Activated CD8-positive, alpha-beta memory T cell treated with anti-CD3 and anti-CD28 coated beads, Interleukin-2, amount 10 ng/mL, durations not matched to agents 7 days and 5 days (primary cell): ENCODE measurements around the gene CEACAM20. TPM values are rescaled to one million over a fixed set of nuclear protein-coding genes. Genes with fewer than 3 reads are reported as not detected.
"Not testable (repeated sequence)": the region's sequence is repeated elsewhere in the genome, so short reads cannot be mapped to it uniquely, and the experiment has no call there.

Experiments used
- ATAC-seq: fragments of 150-1000 bp; cut with Tn5 transposase; one replicate; pipeline ENCODE4 v1.10.0; 2021; ENCODE audit warnings: moderate library complexity
- CTCF ChIA-PET: fragments of 350-600 bp; sonication (Branson Sonifier 250); formaldehyde crosslinking; loops from one replicate; lab custom pipeline; 2021; ENCODE audit warnings: antibody characterized with exemption; lab: Charles Lee
- DNase-seq: peaks from one replicate; pipeline ENCODE4 v3.0.0-alpha.2; 2020
- H3K27ac Mint-ChIP-seq: one replicate; pipeline ENCODE4 v1.8.0; 2021; ENCODE audit warnings: mild to moderate bottlenecking, mixed read lengths
- H3K27me3 Mint-ChIP-seq: one replicate; pipeline ENCODE4 v1.8.0; 2021; ENCODE audit warnings: mixed read lengths
- H3K36me3 Mint-ChIP-seq: one replicate; pipeline ENCODE4 v1.8.0; 2021; ENCODE audit warnings: mild to moderate bottlenecking, mixed read lengths
- H3K4me1 Mint-ChIP-seq: one replicate; pipeline ENCODE4 v1.8.0; 2021; ENCODE audit warnings: mixed read lengths
- H3K4me3 Mint-ChIP-seq: one replicate; pipeline ENCODE4 v1.8.0; 2021; ENCODE audit warnings: mild to moderate bottlenecking, moderate library complexity, mixed read lengths
- H3K9me3 Mint-ChIP-seq: one replicate; pipeline ENCODE4 v1.8.0; 2022; ENCODE audit warnings: low read depth, mixed read lengths
- total RNA-seq, 2 experiments: library from RNA; stranded (reverse); gene quantifications; one replicate each; pipeline ENCODE4 v1.2.3, GENCODE V29; 2021

The CEACAM20 gene
- total RNA-seq, 2 experiments from 2014 or later = not detected

DNA sequence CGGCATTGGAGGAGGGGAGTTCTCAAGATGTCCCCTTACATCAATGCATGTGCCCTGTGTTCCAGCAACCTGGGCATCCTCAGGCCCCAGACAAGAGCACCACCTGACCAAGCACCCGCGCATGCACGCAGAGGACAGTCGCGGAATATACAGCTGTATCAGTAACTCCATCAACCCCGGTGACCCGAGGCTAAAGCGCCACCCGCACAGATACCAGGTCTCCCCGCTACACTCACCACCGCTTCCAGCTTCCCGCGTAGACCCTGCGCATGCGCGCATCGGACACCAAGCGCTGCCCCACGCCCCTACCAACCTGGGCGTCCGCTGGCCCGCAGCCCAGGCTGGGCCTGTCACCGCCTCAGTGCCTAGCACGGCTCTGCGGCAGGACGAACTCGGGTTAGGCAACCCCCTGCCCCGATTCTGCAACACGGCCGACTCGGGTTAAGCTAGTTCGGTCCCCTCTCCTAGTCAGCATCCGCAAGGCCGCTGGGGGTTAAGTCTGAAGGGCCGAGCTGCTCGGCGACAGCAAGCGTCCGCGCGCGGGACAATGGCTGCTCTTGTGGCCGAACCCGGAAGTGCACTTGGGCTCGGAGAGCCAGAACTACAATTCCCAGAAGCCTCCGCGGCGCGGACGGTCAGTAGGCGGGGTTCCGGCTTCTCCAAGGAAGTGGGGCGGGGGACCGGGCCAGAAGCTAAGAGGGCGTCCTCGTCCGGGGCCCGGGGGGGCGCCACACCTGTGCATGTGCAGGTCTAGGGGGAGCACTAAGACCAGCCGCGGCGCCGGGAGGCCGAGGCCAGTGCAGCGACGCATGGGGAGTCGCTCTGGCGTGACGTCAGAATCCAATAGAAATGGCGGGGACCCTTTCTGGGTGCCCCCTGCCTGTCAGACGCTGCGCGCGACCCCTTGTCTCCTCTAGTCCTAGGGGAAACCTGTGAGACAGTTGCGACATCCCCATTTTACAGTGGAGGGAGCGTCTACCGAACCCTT lies 29.2 kb downstream of the CEACAM20 start, which contains the start of gene ZNF180:
Gene ZNF180, minus strand, starts transcription at position 561 of the 988 bp plus-strand sequence. CDS start 3,188 bp downstream, outside the sequence.
- peaks cover 33% of the 10 kb centered on the region for H3K9me3 Mint-ChIP-seq
- DNase-seq (peak; percentile 96), ATAC-seq (peak; percentile 91)
- H3K27ac Mint-ChIP-seq = peak within 1 kb of the TSS; percentile 91
- CTCF ChIA-PET = interaction anchor here (0.8 to 1.4 kb wide), 5 partner anchors 24 to 405 kb away, joined by 3 read pairs; no protein-coding TSS in a partner anchor
- peaks cover 31% of the 10 kb centered on the region for H3K4me1 Mint-ChIP-seq
- no peaks in the 10 kb centered on the region for H3K27me3 Mint-ChIP-seq
- peaks cover 54% of the 10 kb centered on the region for H3K36me3 Mint-ChIP-seq
- H3K4me3 Mint-ChIP-seq = peak within 1 kb of the TSS; percentile 98

DNA sequence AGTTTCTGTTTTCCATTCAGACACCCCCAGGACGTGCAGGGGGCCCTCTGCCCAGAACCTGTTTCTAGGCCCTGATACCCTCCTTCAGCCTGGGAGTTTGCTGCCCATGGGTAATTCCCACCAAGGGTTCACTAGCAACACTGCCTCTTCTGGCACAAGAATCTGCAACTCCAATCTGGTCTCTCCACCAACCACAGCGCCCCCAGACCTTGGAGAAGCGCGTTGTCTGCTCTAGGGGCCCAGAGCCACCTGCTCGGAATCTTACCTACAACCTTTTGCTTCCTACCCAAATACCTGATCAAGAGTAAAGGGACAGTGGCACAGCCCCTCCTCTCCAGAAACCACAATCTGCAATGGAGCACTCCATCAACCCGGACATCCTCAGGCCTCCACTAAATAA lies 29.9 kb downstream of the CEACAM20 start:
- peaks cover 36% of the 10 kb centered on the region for H3K9me3 Mint-ChIP-seq

GRCh38 chr19:44498988-44499387 lies 30.5 kb downstream of the CEACAM20 start:
- H3K27me3 Mint-ChIP-seq = no peaks in the 10 kb centered on the region
- peak overlapping the region; percentile 98 for H3K4me3 Mint-ChIP-seq
- ATAC-seq = no peak
- H3K27ac Mint-ChIP-seq = peak overlapping the region; percentile 91
- peaks cover 67% of the 10 kb centered on the region for H3K36me3 Mint-ChIP-seq
- DNase-seq = no peak
- CTCF ChIA-PET = interaction anchor here (1.4 kb wide), 1 partner anchor 158 kb away, joined by 3 read pairs; no protein-coding TSS in a partner anchor
- H3K9me3 Mint-ChIP-seq = peaks cover 39% of the 10 kb centered on the region
- peaks cover 31% of the 10 kb centered on the region for H3K4me1 Mint-ChIP-seq

More for the DNA sequence above, 29.9 kb downstream of the CEACAM20 start:
- Mint-ChIP-seq H3K27me3 (no peaks in the 10 kb centered on the region), H3K36me3 (peaks cover 61% of the 10 kb centered on the region), H3K27ac (peak overlapping the region; percentile 91), H3K4me3 (peak overlapping the region; percentile 98), H3K4me1 (peaks cover 31% of the 10 kb centered on the region)
- DNase-seq (no peak), ATAC-seq (no peak)
- CTCF ChIA-PET = interaction anchor here (0.8 to 1.4 kb wide), 3 partner anchors 157 to 405 kb away, joined by 3 read pairs; no protein-coding TSS in a partner anchor

DNA sequence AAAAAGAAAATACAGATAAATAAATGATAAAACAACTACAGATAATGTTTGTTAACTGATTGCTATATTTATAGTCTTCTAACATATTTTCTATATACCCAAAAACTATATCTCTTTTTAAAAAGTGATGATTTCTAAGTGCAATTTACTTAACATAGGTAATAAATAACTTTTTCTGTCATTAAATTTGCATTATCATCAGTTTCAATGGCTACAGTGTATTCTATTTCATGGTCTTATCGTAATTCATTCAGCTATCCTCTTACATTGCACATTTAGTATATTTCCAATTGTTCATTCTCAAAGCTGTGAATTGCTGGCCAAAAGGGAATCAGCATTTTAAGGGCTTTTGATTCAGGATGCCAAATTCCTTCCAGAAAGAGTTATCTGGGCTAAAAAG lies 32.8 kb downstream of the CEACAM20 start:
- Mint-ChIP-seq H3K27me3 (no peaks in the 10 kb centered on the region), H3K4me3 (no peak overlapping the region), H3K9me3 (peaks cover 46% of the 10 kb centered on the region), H3K36me3 (peaks cover 87% of the 10 kb centered on the region), H3K27ac (no peak overlapping the region), H3K4me1 (peaks cover 31% of the 10 kb centered on the region)
- ATAC-seq (no peak), DNase-seq (no peak)
- CTCF ChIA-PET = no interaction called here

DNA sequence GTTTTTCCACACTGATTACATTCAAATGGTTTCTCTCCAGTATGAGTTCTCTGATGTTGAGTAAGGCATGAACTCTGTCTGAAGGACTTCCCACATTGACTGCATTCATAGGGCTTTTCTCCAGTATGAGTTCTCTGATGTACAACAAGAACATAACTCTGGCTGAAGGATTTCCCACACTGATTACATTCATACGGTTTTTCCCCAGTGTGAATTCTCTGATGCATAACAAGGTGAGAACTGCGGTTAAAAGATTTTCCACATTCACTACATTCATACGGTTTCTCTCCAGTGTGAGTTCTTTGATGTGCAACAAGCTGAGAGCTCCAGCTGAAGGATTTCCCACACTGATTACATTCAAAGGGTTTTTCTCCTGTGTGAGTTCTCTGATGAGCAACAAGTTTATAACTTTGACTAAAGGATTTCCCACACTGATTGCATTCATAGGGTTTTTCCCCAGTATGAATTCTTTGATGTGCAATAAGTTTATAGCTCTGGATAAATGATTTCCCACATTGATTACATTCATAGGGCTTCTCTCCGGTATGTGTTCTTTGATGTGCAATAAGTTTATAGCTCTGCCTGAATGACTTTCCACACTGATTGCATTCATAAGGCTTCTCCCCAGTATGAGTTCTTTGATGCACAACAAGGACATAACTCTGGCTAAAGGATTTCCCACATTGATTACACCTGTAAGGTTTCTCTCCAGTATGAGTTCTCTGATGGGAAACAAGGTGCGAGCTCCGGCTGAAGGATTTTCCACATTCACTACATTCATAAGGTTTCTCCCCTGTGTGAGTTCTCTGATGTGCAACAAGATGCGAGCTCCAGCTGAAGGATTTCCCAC lies 52.7 kb downstream of the CEACAM20 start:
- Mint-ChIP-seq H3K27me3 (no peaks in the 10 kb centered on the region), H3K4me1 (no peaks in the 10 kb centered on the region), H3K27ac (peak overlapping the region; percentile 39), H3K9me3 (peaks cover 69% of the 10 kb centered on the region), H3K4me3 (no peak overlapping the region), H3K36me3 (peaks cover 87% of the 10 kb centered on the region)
- no peak for DNase-seq
- ATAC-seq = no peak
- CTCF ChIA-PET = interaction anchor here (1.5 kb wide), 1 partner anchor 24 kb away, joined by 3 read pairs; the partner anchor contains the start of gene ZNF180

DNA sequence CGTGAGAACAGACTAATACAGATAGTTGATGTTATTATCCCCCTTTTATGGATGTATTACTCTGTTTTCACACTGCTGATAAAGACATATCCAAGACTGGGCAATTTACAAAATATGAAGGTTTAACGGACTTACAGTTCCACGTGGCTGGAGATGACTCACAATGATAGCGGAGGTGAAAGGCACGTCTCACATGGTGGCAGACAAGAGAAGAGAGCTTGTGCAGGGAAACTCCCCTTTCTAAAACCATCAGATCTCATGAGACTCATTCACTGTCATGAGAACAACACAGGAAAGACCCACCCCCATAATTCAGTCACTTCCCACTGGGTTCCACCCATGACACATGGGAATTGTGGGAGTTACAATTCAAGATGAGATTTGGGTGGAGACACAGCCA lies 60.7 kb downstream of the CEACAM20 start:
- H3K4me3 Mint-ChIP-seq, CTCF ChIA-PET, H3K27ac Mint-ChIP-seq, H3K27me3 Mint-ChIP-seq, ATAC-seq, DNase-seq, H3K4me1 Mint-ChIP-seq: not testable (repeated sequence)
- peaks cover 54% of the 10 kb centered on the region for H3K9me3 Mint-ChIP-seq
- H3K36me3 Mint-ChIP-seq = peaks cover 19% of the 10 kb centered on the region

DNA sequence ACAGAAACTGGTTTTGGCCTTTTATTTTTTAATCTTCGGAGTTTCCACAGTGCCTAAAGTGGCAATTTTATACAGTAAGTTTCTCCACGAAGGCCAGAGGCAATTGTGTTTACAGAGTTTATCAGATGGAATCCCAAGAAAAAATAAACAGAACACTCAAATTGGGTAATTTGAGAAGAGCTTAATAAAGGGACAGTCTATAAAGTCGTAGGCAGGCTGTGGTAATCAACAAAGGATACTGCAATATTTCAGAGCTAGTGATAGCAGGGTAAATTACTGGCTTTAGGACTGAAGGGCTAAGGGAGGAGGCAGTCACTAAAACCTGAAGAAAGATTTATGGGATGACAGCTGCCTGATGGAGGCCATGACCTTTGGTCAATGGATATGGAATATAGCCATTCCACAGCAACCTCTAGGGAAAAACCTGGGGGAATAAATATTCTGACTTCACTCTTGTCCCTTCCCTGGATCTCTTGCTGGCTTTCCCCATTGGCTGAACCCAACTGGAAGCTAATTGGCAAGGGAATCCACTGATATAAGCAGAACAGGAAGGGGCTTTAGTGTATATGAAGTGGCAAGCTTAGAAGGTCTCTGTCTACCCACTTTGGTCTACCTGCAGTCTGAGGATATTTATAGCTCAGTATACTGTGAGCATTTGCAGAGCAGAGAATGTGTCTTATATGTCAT lies 66.7 kb downstream of the CEACAM20 start:
- DNase-seq, H3K4me1 Mint-ChIP-seq, H3K27ac Mint-ChIP-seq, H3K36me3 Mint-ChIP-seq, H3K4me3 Mint-ChIP-seq, ATAC-seq, CTCF ChIA-PET, H3K27me3 Mint-ChIP-seq: not testable (repeated sequence)
- H3K9me3 Mint-ChIP-seq = peaks cover 32% of the 10 kb centered on the region

Other genes starting within 250 kb of the CEACAM20 start
- gene ZNF235, start 224.7 kb downstream of the CEACAM20 start, total RNA-seq = 1 to 10 TPM; 6.8 to 7.1 TPM
- gene ZNF112, start 173.0 kb downstream of the CEACAM20 start, total RNA-seq = not detected
- 1 to 10 TPM; 1.2 to 1.3 TPM for gene ZNF285, start 128.1 kb downstream of the CEACAM20 start, total RNA-seq
- gene ZNF229, start 81.2 kb downstream of the CEACAM20 start, total RNA-seq = under 1 TPM; 0.41 to 0.61 TPM
- gene ZNF180, start 29.2 kb downstream of the CEACAM20 start, total RNA-seq = 10 to 100 TPM in 1 of 2 experiments, 1 to 10 TPM in 1; 9.1 to 12.7 TPM
- not detected for gene IGSF23, start 83.9 kb upstream of the CEACAM20 start, total RNA-seq
- gene PVR, start 114.2 kb upstream of the CEACAM20 start, total RNA-seq = 1 to 10 TPM; 2.4 to 7.8 TPM
- under 1 TPM in 1 of 2 experiments, not detected in 1; 0.63 TPM for gene CEACAM19, start 141.8 kb upstream of the CEACAM20 start, total RNA-seq
- gene CEACAM16, start 169.5 kb upstream of the CEACAM20 start, total RNA-seq = not detected
- 10 to 100 TPM; 56.3 to 60.3 TPM for gene BCL3, start 219.0 kb upstream of the CEACAM20 start, total RNA-seq
- gene CBLC, start 248.2 kb upstream of the CEACAM20 start, total RNA-seq = not detected